Germinal center (tissue), 1 donor: Measurements from ENCODE around the gene PELO.
"Not testable (repeated sequence)": the region's sequence is repeated elsewhere in the genome, so short reads cannot be mapped to it uniquely, and the experiment has no call there.

ENCODE experiments used
- DNase-seq: peaks from one replicate; pipeline ENCODE4 v3.0.0; 2012; ENCODE audit warnings: mixed read lengths, low spot score

PELO gene, protein sequence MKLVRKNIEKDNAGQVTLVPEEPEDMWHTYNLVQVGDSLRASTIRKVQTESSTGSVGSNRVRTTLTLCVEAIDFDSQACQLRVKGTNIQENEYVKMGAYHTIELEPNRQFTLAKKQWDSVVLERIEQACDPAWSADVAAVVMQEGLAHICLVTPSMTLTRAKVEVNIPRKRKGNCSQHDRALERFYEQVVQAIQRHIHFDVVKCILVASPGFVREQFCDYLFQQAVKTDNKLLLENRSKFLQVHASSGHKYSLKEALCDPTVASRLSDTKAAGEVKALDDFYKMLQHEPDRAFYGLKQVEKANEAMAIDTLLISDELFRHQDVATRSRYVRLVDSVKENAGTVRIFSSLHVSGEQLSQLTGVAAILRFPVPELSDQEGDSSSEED

GRCh38 chr5:52787600-52788504 is at the start of gene PELO, which contains the start of gene ITGA1:
Gene PELO (plus strand): TSS chr5:52787916. CDS start chr5:52800395, 12,479 bp downstream.
Gene ITGA1 (plus strand): TSS chr5:52787916. CDS start chr5:52788354, 438 bp downstream.
- DNase-seq: peak; percentile 10

DNA sequence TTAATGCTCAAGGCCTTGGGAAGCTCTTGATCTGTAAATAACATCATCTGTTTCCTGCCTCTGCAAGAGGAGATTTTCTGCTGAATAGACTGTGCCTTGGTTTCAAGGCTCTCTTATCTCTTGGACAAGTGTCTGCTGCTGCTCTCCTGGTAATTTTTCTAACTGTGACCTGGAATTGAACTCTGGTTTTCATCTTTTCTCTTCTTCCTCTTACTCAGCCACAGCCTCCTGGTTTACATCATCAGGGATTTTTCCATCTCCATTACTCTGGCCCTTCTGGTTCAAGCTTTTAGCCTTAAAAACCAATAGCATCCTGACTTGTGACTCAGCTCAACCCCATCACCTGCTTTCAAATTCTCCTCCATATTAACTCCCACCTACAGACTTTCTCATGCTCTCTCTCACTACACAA is 49.6 kb upstream of the PELO start:
- no peak for DNase-seq

- no peak for DNase-seq
Observed at GRCh38 chr5:52740007-52740406, 47.7 kb upstream of the PELO start.

GRCh38 chr5:52743012-52743411 is 44.7 kb upstream of the PELO start:
- no peak for DNase-seq

- no peak for DNase-seq
Observed at GRCh38 chr5:52743529-52743928, 44.2 kb upstream of the PELO start.

GRCh38 chr5:52743970-52744369 is 43.7 kb upstream of the PELO start:
- no peak for DNase-seq

GRCh38 chr5:52744867-52745458 is 42.8 kb upstream of the PELO start:
- not testable (repeated sequence) for DNase-seq

DNA sequence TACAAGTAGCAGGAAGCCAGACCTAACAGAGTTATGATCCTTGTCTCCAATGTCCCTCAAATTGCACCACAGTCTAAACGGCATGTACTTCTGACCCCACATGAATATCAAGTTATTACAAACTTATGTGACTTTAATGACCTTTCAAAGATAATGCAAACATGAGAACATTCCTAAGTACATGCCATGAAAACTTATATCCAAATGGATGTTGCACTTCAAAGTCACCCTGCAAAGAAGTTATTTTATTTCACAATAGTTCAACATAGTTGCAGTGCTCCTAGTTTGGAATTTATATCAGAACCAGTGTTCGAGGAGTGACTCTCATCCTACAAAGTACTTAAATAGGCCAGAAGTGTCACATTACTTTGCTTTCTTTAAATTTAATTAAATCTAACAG is 41.2 kb upstream of the PELO start:
- DNase-seq: no peak

DNA sequence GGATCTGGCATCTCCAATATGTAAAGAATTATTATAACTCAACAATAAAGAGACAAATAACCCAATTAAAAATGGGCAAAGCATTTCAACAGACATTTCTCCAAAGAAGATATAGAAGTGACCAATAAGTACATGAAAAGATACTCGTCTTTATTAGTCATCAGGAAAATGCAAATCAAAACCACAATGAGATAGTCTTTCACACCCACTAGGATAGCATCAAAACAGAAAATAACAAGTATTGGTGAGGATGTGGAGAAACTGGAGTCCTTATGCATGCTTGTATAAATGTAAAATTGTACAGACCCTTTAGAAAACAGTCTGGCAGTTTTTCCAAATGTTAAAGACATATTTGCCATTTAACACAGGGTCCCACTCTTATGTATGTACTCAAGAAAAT is 39.1 kb upstream of the PELO start:
- no peak for DNase-seq

DNA sequence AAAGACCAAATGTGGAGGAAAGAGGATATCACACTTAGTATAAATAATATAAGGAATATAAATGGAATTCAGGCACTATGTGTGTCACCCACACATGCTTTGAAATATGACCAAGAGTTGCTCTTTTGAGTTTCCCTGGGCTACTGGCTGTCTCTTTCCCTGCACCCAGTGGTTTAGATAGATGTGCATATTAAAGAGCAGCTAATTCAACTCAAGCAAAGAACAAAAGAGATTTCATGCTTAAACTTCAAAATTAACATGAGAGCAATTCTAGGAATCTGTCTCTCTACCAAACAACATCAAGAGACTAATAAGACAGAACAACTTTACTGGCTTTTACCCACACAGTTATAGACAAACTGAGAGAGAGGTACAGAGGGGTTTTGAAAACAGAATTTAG is 38.0 kb upstream of the PELO start:
- DNase-seq: no peak

GRCh38 chr5:52751137-52751536 is 36.6 kb upstream of the PELO start:
- no peak for DNase-seq

DNA sequence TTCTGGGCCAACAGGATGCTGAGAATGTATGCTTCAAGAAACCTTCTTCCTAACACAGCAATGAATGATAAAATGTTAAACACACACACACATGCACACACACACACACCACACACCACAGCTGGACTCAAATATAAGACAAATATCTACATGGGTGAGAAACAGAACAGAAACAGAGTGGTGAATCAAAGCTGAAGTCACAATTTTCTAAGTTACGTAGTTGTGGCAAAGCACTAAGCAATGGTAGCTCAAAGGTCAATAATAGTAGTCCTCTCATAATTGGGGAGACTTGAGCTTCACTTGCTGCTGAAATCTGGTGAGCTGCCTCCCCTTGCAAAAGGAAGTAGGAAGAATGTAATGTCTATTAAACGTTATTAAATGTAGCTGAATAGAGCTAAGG is 33.7 kb upstream of the PELO start:
- no peak for DNase-seq

- no peak for DNase-seq
Observed at GRCh38 chr5:52757527-52757926, 30.2 kb upstream of the PELO start.

DNA sequence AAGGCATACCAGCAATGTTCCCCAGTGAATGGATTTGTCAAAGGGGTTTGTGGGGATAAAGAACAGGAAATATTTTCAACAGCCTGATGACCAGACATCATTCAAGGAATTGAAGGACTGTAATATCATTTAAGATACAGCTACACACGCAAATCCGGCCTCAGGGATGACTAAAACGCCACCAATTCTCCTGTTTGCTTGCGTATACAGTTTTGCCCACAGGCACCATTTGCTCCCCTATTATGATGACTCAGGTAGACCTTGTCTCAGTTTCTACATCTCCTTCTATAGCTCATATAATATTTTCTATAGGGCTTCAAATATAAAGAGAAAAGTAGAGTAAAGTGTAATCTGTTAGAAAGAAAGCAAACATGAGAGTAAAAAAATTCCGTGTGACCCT is 29.7 kb upstream of the PELO start:
- DNase-seq: no peak

GRCh38 chr5:52759331-52759730 is 28.4 kb upstream of the PELO start:
- no peak for DNase-seq

- no peak for DNase-seq
Observed at GRCh38 chr5:52760695-52761366, 26.9 kb upstream of the PELO start.

DNA sequence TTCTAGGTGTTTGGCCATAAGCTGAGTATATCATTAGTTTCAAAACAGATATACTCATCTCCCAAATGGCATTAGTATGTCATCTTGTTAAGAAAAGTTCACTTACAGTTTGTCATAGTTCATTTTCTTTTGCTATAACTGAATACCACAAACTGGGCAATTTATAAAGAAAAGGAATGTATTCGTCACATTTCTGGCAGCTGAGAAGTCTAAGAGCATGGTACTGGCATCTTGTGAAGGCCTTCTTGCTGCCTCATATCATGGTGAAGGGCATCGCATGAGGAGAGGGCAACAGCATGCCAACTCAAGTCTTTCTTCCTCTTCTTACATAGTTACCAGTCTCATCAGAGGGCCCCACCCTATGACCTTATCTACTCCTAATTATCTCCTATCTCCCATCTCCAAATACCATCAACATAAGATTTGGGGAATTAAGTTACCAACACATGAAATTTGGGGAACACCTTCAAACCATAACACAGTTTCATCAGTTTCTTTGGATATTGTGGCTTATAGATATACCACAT is 20.4 kb upstream of the PELO start:
- DNase-seq: no peak

- DNase-seq: no peak
Observed at GRCh38 chr5:52767766-52768480, 19.8 kb upstream of the PELO start.

- DNase-seq: no peak
Observed at GRCh38 chr5:52769061-52769460, 18.7 kb upstream of the PELO start.

DNA sequence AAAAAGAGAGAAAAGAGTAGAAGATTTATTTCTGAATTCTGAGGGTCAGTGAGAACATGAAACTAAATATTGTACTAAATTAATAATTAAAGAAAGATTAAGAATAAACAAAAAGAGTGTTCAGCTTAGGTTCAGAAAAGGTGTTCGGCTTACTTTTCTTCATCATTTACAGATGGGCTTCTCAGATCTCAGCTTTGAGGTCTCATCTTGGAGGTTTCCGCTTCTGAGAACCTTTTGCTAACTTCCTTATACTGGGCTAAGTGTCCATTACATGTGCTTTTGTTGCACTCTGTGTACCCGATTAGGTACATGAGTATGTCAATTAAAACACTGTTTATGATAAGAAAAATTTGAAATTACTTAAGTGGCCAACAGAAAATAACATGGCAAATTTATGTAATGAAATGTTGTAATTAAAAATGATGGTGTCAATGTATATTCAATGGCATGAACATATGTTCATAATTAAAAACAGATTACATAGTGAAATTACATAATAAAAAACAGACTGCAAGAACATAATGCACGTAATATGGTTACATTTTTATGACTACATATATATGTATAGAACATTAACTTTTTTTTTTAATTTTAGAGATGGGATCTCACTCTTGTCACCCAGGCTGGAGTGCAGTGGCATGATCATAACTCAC is 17.3 kb upstream of the PELO start:
- no peak for DNase-seq
